ENCODE results near the gene ICAM1.

Gene ICAM1

DNA sequence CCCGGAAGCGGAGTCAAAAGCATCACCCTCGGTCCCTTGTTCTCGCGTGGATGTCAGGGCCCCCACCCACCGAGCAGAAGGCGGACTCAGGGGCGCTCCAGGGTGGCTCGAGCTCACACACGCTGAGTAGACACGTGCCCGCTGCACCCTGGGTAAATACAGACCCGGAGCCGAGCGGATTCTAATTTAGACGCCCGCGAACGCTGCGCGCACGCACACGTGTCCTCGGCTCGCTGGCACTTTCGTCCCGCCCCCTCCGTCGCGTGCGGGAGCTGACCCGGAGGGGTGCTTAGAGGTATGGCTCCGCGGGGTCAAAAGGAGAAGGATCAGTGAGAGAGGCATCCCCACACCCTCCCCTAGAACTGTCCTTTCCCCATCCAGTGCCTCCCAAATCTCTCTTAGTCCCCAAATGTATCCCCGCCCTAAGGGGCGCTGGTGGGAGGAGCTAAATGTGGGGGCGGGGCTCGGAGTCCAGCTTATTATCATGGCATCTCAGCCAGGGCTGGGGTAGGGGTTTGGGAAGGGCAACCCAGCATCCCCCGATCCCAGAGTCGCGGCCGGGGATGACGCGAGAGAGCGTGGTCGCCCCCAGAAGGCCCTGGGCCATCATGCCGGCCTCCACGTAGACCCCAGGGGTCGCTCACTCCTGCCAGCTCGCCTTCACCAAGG is 18.4 kb downstream of the ICAM1 start:
- Histone ChIP-seq H3K27ac (no peak overlapping the region), H3K4me3 (ENCODE audit: low read depth, low read length) (peak overlapping the region; percentile 32), H3K36me3 (replicated peaks) (peaks cover 13% of the 10 kb centered on the region), H3K27me3 (replicated peaks) (peaks cover 41% of the 10 kb centered on the region)
- TF ChIP-seq, protein P1, sequence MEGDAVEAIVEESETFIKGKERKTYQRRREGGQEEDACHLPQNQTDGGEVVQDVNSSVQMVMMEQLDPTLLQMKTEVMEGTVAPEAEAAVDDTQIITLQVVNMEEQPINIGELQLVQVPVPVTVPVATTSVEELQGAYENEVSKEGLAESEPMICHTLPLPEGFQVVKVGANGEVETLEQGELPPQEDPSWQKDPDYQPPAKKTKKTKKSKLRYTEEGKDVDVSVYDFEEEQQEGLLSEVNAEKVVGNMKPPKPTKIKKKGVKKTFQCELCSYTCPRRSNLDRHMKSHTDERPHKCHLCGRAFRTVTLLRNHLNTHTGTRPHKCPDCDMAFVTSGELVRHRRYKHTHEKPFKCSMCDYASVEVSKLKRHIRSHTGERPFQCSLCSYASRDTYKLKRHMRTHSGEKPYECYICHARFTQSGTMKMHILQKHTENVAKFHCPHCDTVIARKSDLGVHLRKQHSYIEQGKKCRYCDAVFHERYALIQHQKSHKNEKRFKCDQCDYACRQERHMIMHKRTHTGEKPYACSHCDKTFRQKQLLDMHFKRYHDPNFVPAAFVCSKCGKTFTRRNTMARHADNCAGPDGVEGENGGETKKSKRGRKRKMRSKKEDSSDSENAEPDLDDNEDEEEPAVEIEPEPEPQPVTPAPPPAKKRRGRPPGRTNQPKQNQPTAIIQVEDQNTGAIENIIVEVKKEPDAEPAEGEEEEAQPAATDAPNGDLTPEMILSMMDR (IDR thresholded peaks at IDR 0.05; ENCODE audit: low read depth, low read length, missing control alignments), result no peak
- in situ Hi-C loops (cut with HindIII; ENCODE audit: low pct_ligation_motif_present, low sequenced_read_pairs), result no loop called here
- no peak for DNase-seq

DNA sequence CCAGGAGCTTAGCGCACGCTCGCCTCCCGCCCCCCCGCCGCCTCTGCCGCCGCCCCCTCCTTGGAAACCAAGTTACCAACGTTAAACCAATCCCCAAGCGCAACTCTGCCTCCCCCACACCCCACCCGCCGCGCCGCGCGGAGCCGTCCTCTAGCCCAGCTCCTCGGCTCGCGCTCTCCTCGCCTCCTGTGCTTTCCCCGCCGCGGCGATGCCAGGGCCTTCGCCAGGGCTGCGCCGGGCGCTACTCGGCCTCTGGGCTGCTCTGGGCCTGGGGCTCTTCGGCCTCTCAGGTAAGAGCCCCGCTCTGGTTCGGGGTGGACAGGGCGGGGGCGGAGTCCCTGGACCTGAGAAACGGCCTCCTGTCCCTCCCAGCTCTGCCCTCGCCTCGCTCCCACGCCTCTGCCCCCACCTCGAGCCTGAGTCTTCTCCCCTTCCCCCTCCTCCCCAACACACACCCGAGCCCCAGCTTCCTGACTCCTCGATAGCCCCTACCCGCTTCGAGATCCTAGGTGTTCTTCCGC is 19.0 kb downstream of the ICAM1 start, which contains the start of gene ICAM5:
Gene ICAM5 (plus strand): TSS at position 117 of the 521 bp plus-strand sequence. CDS start 92 bp downstream, at position 209.
- no peak within 1 kb of the TSS for H3K27ac ChIP-seq
- H3K36me3 ChIP-seq (replicated peaks), result peaks cover 9% of the 10 kb centered on the region
- peaks cover 47% of the 10 kb centered on the region for H3K27me3 ChIP-seq (replicated peaks)
- no peak for DNase-seq
- TF ChIP-seq, protein P1 (IDR thresholded peaks at IDR 0.05; ENCODE audit: low read depth, low read length, missing control alignments), result no peak
- in situ Hi-C loops (cut with HindIII; ENCODE audit: low pct_ligation_motif_present, low sequenced_read_pairs), result no loop called here
- peak within 1 kb of the TSS; percentile 32 for H3K4me3 ChIP-seq (ENCODE audit: low read depth, low read length)

DNA sequence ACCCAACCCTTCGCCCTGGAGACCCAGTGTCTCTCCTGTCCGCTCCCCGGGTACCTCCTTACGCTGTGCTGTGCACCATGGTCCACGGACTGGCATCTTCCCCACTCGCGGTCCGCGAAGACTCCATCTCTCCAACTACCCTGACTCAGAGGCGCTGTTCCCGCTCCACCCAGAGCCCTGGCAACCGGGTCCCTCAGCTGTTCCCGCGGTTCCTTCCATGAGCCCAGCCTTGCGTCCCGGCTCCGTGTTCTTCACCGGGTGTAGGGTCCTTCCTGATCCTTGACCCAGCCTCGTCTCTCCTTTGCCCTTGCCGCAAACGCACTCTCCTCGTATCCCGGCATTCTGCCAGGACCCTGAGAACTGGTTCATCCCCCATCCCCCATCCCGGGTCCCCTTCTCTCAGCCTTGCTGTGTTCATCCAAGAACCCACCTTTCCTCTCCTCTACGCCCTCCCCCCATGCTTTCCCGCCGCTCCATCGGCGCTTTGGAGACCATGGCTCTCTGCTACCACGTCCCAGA is 19.5 kb downstream of the ICAM1 start:
- Histone ChIP-seq H3K27me3 (replicated peaks) (peaks cover 52% of the 10 kb centered on the region), H3K4me3 (ENCODE audit: low read depth, low read length) (peak overlapping the region; percentile 5), H3K27ac (no peak overlapping the region), H3K36me3 (replicated peaks) (peaks cover 6% of the 10 kb centered on the region)
- in situ Hi-C loops (cut with HindIII; ENCODE audit: low pct_ligation_motif_present, low sequenced_read_pairs), result no loop called here
- DNase-seq, result no peak
- TF ChIP-seq, protein P1 (IDR thresholded peaks at IDR 0.05; ENCODE audit: low read depth, low read length, missing control alignments), result no peak

DNA sequence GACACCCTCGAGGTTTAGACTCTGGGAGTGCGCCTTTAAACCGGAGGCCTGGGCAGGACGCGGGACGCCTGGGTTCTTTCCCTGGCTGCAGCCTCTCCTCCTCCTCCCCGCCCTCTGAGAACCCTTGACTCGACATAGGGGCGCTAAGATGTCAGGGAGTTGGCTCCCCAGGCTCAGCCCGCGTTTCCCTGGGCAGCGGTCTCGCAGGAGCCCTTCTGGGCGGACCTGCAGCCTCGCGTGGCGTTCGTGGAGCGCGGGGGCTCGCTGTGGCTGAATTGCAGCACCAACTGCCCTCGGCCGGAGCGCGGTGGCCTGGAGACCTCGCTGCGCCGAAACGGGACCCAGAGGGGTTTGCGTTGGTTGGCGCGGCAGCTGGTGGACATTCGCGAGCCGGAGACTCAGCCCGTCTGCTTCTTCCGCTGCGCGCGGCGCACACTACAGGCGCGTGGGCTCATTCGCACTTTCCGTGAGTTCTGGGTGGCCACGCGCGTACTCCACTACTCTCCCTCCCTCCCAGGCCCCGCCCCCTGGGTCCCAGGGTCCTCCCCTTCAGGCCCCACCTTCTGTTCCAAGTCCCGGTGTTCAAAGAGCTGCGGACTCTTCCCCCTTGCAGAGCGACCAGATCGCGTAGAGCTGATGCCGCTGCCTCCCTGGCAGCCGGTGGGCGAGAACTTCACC is 20.1 kb downstream of the ICAM1 start:
- in situ Hi-C loops (cut with HindIII; ENCODE audit: low pct_ligation_motif_present, low sequenced_read_pairs), result no loop called here
- TF ChIP-seq, protein P1 (IDR thresholded peaks at IDR 0.05; ENCODE audit: low read depth, low read length, missing control alignments), result no peak
- DNase-seq, result no peak
- Histone ChIP-seq H3K4me3 (ENCODE audit: low read depth, low read length) (peak overlapping the region; percentile 39), H3K36me3 (replicated peaks) (no peaks in the 10 kb centered on the region), H3K27ac (no peak overlapping the region), H3K27me3 (replicated peaks) (peaks cover 58% of the 10 kb centered on the region)

DNA sequence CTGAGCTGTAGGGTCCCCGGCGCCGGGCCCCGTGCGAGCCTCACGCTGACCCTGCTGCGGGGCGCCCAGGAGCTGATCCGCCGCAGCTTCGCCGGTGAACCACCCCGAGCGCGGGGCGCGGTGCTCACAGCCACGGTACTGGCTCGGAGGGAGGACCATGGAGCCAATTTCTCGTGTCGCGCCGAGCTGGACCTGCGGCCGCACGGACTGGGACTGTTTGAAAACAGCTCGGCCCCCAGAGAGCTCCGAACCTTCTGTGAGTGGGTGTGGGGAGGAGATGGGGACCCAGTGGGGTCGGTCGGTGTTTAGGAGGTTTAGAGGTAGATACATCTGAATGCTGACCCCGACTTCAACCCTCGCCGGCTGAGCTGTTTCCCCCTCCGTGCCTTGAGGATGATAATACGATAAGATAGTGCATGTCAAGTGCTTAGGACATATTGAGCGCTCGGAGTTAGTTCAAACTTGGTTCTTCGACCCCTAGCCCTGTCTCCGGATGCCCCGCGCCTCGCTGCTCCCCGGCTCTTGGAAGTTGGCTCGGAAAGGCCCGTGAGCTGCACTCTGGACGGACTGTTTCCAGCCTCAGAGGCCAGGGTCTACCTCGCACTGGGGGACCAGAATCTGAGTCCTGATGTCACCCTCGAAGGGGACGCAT is 20.8 kb downstream of the ICAM1 start:
- DNase-seq, result no peak
- H3K27ac ChIP-seq, result no peak overlapping the region
- TF ChIP-seq, protein P1 (IDR thresholded peaks at IDR 0.05; ENCODE audit: low read depth, low read length, missing control alignments), result no peak
- peaks cover 60% of the 10 kb centered on the region for H3K27me3 ChIP-seq (replicated peaks)
- peak overlapping the region; percentile 39 for H3K4me3 ChIP-seq (ENCODE audit: low read depth, low read length)
- H3K36me3 ChIP-seq (replicated peaks), result no peaks in the 10 kb centered on the region
- in situ Hi-C loops (cut with HindIII; ENCODE audit: low pct_ligation_motif_present, low sequenced_read_pairs), result no loop called here
